Kidney (tissue), 14 donors: ENCODE data around the gene RFC3. TPM values are rescaled to one million over a fixed set of nuclear protein-coding genes. Genes with fewer than 3 reads are reported as not detected.

Experiments used
- DNase-seq, 5 donors: peaks; one replicate each; pipeline ENCODE4 v3.0.0-alpha.2; 2013 to 2020
- FAIRE-seq: peaks from 2 replicates; lab custom pipeline; 2012; peaks lifted over from hg19 to GRCh38; lab: Jason Lieb, UNC
- H3K27ac ChIP-seq, 2 donors: one replicate each; pipeline ENCODE4 v1.7.0; 2013; ENCODE audit warnings: low read depth in 2 of 2, low read length in 2 of 2, inconsistent platforms in 1 of 2
- H3K27me3 ChIP-seq: one replicate; pipeline ENCODE4 v1.7.1; 2013; ENCODE audit warnings: low read length, inconsistent platforms; ENCODE audit not compliant: control insufficient read depth, insufficient read depth
- H3K36me3 ChIP-seq, 3 donors: one replicate each; pipeline versions ENCODE4 v1.7.0 to v1.7.1; 2013; ENCODE audit warnings: low read length in 3 of 3, control low read depth in 1 of 3, inconsistent platforms in 1 of 3; ENCODE audit not compliant: insufficient read depth in 3 of 3, control insufficient read depth in 2 of 3
- H3K4me1 ChIP-seq, 3 donors: one replicate each; pipeline versions ENCODE4 v1.7.0 to v1.7.1; 2013; ENCODE audit warnings: low read length in 3 of 3, inconsistent platforms in 1 of 3, low read depth in 1 of 3; ENCODE audit not compliant: control insufficient read depth in 2 of 3, insufficient read depth in 2 of 3
- H3K4me3 ChIP-seq, 3 donors: one replicate each; pipeline versions ENCODE4 v1.7.0 to v1.8.1; 2013; ENCODE audit warnings: low read length in 3 of 3, control low read depth in 1 of 3, inconsistent platforms in 1 of 3
- H3K9ac ChIP-seq, 3 donors: one replicate each; pipeline versions ENCODE4 v1.7.0 to v1.7.1; 2013; ENCODE audit warnings: low read length in 3 of 3, control low read depth in 1 of 3, inconsistent platforms in 1 of 3
- H3K9me3 ChIP-seq, 3 donors: one replicate each; pipeline versions ENCODE4 v1.7.0 to v1.7.1; 2013; ENCODE audit warnings: low read length in 3 of 3, control low read depth in 1 of 3, inconsistent platforms in 1 of 3; ENCODE audit not compliant: control insufficient read depth in 2 of 3, insufficient read depth in 1 of 3
- CTCF ChIP-seq: IDR thresholded peaks from 3 replicates; pipeline ENCODE4 v1.5.1; 2012; ENCODE audit warnings: mild to moderate bottlenecking, moderate library complexity, borderline replicate concordance; ENCODE audit not compliant: insufficient read depth; ENCODE audit errors: extremely low read depth
- intact Hi-C: fragments of 100-400 bp; cut with DNase I; formaldehyde crosslinking; loops from one replicate; pipeline ENCODE4 v1.11.1; 2022
- polyA plus RNA-seq: library from polyadenylated mRNA; stranded (reverse); fragments of 350-450 nt; fragmentation: Illumina TruSeq; extraction: RNeasy Lipid Tissue Mini Kit (QIAGEN cat#74804); gene quantifications from one replicate; pipeline ENCODE4 v1.2.3, GENCODE V29; 2014; ENCODE audit warnings: low read depth, low replicate concordance; ENCODE audit not compliant: insufficient read depth
- total RNA-seq: library from RNA; stranded (reverse); fragmentation: NEBNext Ultra II Directional; extraction: Animal tissue kit (Norgen Biotek cat#: 25700); gene quantifications from one replicate; pipeline ENCODE4 v1.2.1, GENCODE V29; 2021
- donor health status: control.
- donor health status: control.
- donor health status: control.
- donor health status: control.
- donor health status: control.
- donor health status: DM: yes; HTN: yes; CAD: no.
- donor health status: Normal renal cell carcinoma (clear cell type).

The RFC3 gene
- total and polyA plus RNA-seq, 2 donors from 2014 or later = 2.7 to 8.2 TPM

GRCh38 chr13:33840402-33840801 is 22.5 kb downstream of the RFC3 start:
- intact Hi-C loops = no loop called here

GRCh38 chr13:33842207-33842606 is 24.3 kb downstream of the RFC3 start:
- no peak overlapping the region for H3K4me3 ChIP-seq
- intact Hi-C loops = no loop called here
- TF ChIP-seq CTCF = no peak
- no peak for FAIRE-seq
- H3K36me3 ChIP-seq = peaks cover 0 to 2% (median 0%) of the 10 kb centered on the region in 3 donors
- H3K4me1 ChIP-seq = no peaks in the 10 kb centered on the region
- H3K27me3 ChIP-seq = no peaks in the 10 kb centered on the region
- DNase-seq = no peak
- H3K9me3 ChIP-seq = no peaks in the 10 kb centered on the region
- no peak overlapping the region for H3K9ac ChIP-seq
- no peak overlapping the region for H3K27ac ChIP-seq

More at GRCh38 chr13:33840402-33840801, 22.5 kb downstream of the RFC3 start:
- no peak overlapping the region for H3K9ac ChIP-seq
- no peaks in the 10 kb centered on the region for H3K27me3 ChIP-seq
- peaks cover 0 to 1% (median 0%) of the 10 kb centered on the region in 3 donors for H3K36me3 ChIP-seq
- no peaks in the 10 kb centered on the region for H3K9me3 ChIP-seq
- H3K4me1 ChIP-seq = no peaks in the 10 kb centered on the region
- no peak overlapping the region for H3K4me3 ChIP-seq
- FAIRE-seq = peak; percentile 45
- no peak for DNase-seq
- TF ChIP-seq CTCF = no peak
- H3K27ac ChIP-seq = no peak overlapping the region

GRCh38 chr13:33842986-33843385 is 25.0 kb downstream of the RFC3 start:
- no peak for TF ChIP-seq CTCF
- Histone ChIP-seq H3K4me3 (no peak overlapping the region), H3K4me1 (no peaks in the 10 kb centered on the region), H3K36me3 (peaks cover 0 to 2% (median 0%) of the 10 kb centered on the region in 3 donors), H3K9ac (no peak overlapping the region), H3K27ac (no peak overlapping the region), H3K9me3 (no peaks in the 10 kb centered on the region), H3K27me3 (no peaks in the 10 kb centered on the region)
- DNase-seq (no peak), FAIRE-seq (peak; percentile 3)
- intact Hi-C loops = no loop called here
